BLaER1 treated with 17β-estradiol and CSF1 and Interleukin-3, amounts not matched to agents 10 nM and 100 nM (cell line): ENCODE results near the gene CD300C.
"Not testable (repeated sequence)": the region's sequence is repeated elsewhere in the genome, so short reads cannot be mapped to it uniquely, and the experiment has no call there.

Source experiments
- H3K27ac ChIP-seq, 11 experiments: shearing (Covaris generic); formaldehyde crosslinking; 2 replicates each; pipeline ENCODE4 v1.8.1; 2022
- H3K27me3 ChIP-seq, 11 experiments: shearing (Covaris generic); formaldehyde crosslinking; 2 replicates each; pipeline ENCODE4 v1.8.1; 2022
- H3K36me3 ChIP-seq, 11 experiments: shearing (Covaris generic); formaldehyde crosslinking; 2 replicates each; pipeline ENCODE4 v1.8.1; 2022
- H3K4me1 ChIP-seq, 10 experiments: shearing (Covaris generic); formaldehyde crosslinking; 2 replicates each; pipeline ENCODE4 v1.8.1; 2022
- H3K4me2 ChIP-seq, 11 experiments: shearing (Covaris generic); formaldehyde crosslinking; 2 replicates each; pipeline ENCODE4 v1.8.1; 2022
- H3K4me3 ChIP-seq, 10 experiments: shearing (Covaris generic); formaldehyde crosslinking; 2 replicates each; pipeline ENCODE4 v1.8.1; 2022
- H3K9ac ChIP-seq, 11 experiments: shearing (Covaris generic); formaldehyde crosslinking; 2 replicates each; pipeline ENCODE4 v1.8.1; 2022
- H3K9me3 ChIP-seq, 11 experiments: shearing (Covaris generic); formaldehyde crosslinking; replicated peaks in 1 of 11; 2 replicates each; pipeline ENCODE4 v1.8.1; 2022
- H4K20me1 ChIP-seq, 11 experiments: shearing (Covaris generic); formaldehyde crosslinking; 2 replicates each; pipeline ENCODE4 v1.8.1; 2022
- Cebpa-rat ChIP-seq, 11 experiments: shearing (Covaris generic); IDR thresholded peaks; 2 replicates each; pipeline ENCODE4 v1.8.1; 2022

Gene CD300C

GRCh38 chr17:74512036-74512435 lies 33.9 kb downstream of the CD300C start:
- peak overlapping the region in 7 of 11 experiments; percentile 19 to 90 (median 70); a peak in 12 of 22 replicates for H3K27ac ChIP-seq
- TF ChIP-seq Cebpa-rat (IDR thresholded peaks at IDR 0.05): no peak
- no peaks in the 10 kb centered on the region for H3K27me3 ChIP-seq
- peaks cover 0 to 49% (median 23%) of the 10 kb centered on the region in 10 experiments; a peak in 14 of 20 replicates for H3K4me1 ChIP-seq
- H3K9me3 ChIP-seq: peaks cover 7 to 20% (median 14%) of the 10 kb centered on the region in 11 experiments; a peak in 17 of 22 replicates
- H3K4me3 ChIP-seq: no peak overlapping the region
- H3K36me3 ChIP-seq: no peaks in the 10 kb centered on the region
- H4K20me1 ChIP-seq: no peaks in the 10 kb centered on the region
- peak overlapping the region in 8 of 11 experiments; percentile 8 to 87 (median 73); a peak in 15 of 22 replicates for H3K4me2 ChIP-seq
- peak overlapping the region in 4 of 11 experiments; percentile 2 to 68 (median 56); a peak in 6 of 22 replicates for H3K9ac ChIP-seq

- Histone ChIP-seq H3K4me2 (no peak overlapping the region), H3K9me3 (no peaks in the 10 kb centered on the region), H3K27me3 (no peaks in the 10 kb centered on the region; a peak in 1 of 22 replicates), H3K27ac (no peak overlapping the region), H3K9ac (no peak overlapping the region), H3K4me3 (no peak overlapping the region), H3K4me1 (peaks cover 0 to 24% (median 14%) of the 10 kb centered on the region in 10 experiments; a peak in 13 of 20 replicates), H3K36me3 (no peaks in the 10 kb centered on the region), H4K20me1 (no peaks in the 10 kb centered on the region)
- TF ChIP-seq Cebpa-rat (IDR thresholded peaks at IDR 0.05): no peak
These were observed 37.8 kb downstream of the CD300C start for GRCh38 chr17:74508156-74508555.

- H3K9ac ChIP-seq, H3K4me3 ChIP-seq, H4K20me1 ChIP-seq, H3K27me3 ChIP-seq, H3K9me3 ChIP-seq, H3K36me3 ChIP-seq, H3K4me1 ChIP-seq, H3K27ac ChIP-seq: not testable (repeated sequence)
- H3K4me2 ChIP-seq: 0 out of 22 replicates have a peak overlapping the region, but pooled peaks of 1 of the 11 experiments have one; percentile 11
These were observed 42.0 kb downstream of the CD300C start for GRCh38 chr17:74503949-74504348.

GRCh38 chr17:74502861-74503260 lies 43.1 kb downstream of the CD300C start:
- H3K4me3 ChIP-seq: no peak overlapping the region

GRCh38 chr17:74499992-74500391 lies 45.9 kb downstream of the CD300C start:
- Histone ChIP-seq H3K4me2 (no peak overlapping the region), H3K27me3 (no peaks in the 10 kb centered on the region), H3K9ac (no peak overlapping the region), H3K27ac (no peak overlapping the region), H3K36me3 (no peaks in the 10 kb centered on the region), H3K4me3 (no peak overlapping the region), H3K9me3 (no peaks in the 10 kb centered on the region), H4K20me1 (no peaks in the 10 kb centered on the region), H3K4me1 (peaks cover under 1 to 23% (median 13%) of the 10 kb centered on the region in 10 experiments; a peak in 14 of 20 replicates)
- no peak for TF ChIP-seq Cebpa-rat (IDR thresholded peaks at IDR 0.05)

More at GRCh38 chr17:74502861-74503260, 43.1 kb downstream of the CD300C start:
- Histone ChIP-seq H3K36me3 (no peaks in the 10 kb centered on the region), H3K9me3 (no peaks in the 10 kb centered on the region), H3K27ac (no peak overlapping the region), H3K9ac (no peak overlapping the region), H3K27me3 (no peaks in the 10 kb centered on the region; a peak in 1 of 22 replicates), H3K4me2 (no peak overlapping the region), H4K20me1 (no peaks in the 10 kb centered on the region), H3K4me1 (peaks cover 0 to under 1% (median 0%) of the 10 kb centered on the region in 10 experiments; a peak in 3 of 20 replicates)
- TF ChIP-seq Cebpa-rat (IDR thresholded peaks at IDR 0.05): no peak

GRCh38 chr17:74497471-74497870 lies 48.4 kb downstream of the CD300C start:
- H3K4me2 ChIP-seq: peak overlapping the region in 6 of 11 experiments; percentile 13 to 65 (median 52); a peak in 11 of 22 replicates
- peaks cover 5 to 36% (median 19%) of the 10 kb centered on the region in 10 experiments; a peak in 14 of 20 replicates for H3K4me1 ChIP-seq
- no peak overlapping the region for H3K9ac ChIP-seq
- no peak overlapping the region for H3K4me3 ChIP-seq
- no peaks in the 10 kb centered on the region for H3K36me3 ChIP-seq
- TF ChIP-seq Cebpa-rat (IDR thresholded peaks at IDR 0.05): no peak
- H3K27ac ChIP-seq: no peak overlapping the region
- H4K20me1 ChIP-seq: no peaks in the 10 kb centered on the region
- H3K9me3 ChIP-seq: no peaks in the 10 kb centered on the region
- H3K27me3 ChIP-seq: no peaks in the 10 kb centered on the region

GRCh38 chr17:74493331-74493833 lies 52.5 kb downstream of the CD300C start:
- H3K27me3 ChIP-seq: no peaks in the 10 kb centered on the region
- H3K36me3 ChIP-seq: peaks cover 0 to 2% (median 0%) of the 10 kb centered on the region in 11 experiments; a peak in 1 of 22 replicates
- TF ChIP-seq Cebpa-rat (IDR thresholded peaks at IDR 0.05): no peak
- no peak overlapping the region for H3K27ac ChIP-seq
- H4K20me1 ChIP-seq: no peaks in the 10 kb centered on the region
- peaks cover 5 to 52% (median 25%) of the 10 kb centered on the region in 10 experiments; a peak in 14 of 20 replicates for H3K4me1 ChIP-seq
- H3K4me3 ChIP-seq: no peak overlapping the region
- no peak overlapping the region for H3K9ac ChIP-seq
- peaks cover 5 to 8% (median 6%) of the 10 kb centered on the region in 11 experiments; a peak in 21 of 22 replicates for H3K9me3 ChIP-seq
- peak overlapping the region in 2 of 11 experiments; percentile 20 to 42; a peak in 1 of 22 replicates for H3K4me2 ChIP-seq

- no peak overlapping the region for H3K27ac ChIP-seq
- H3K9ac ChIP-seq: peak overlapping the region in 2 of 11 experiments; percentile 1 to 4; a peak in 2 of 22 replicates
- H4K20me1 ChIP-seq: no peaks in the 10 kb centered on the region
- peaks cover 0 to 41% (median 16%) of the 10 kb centered on the region in 10 experiments; a peak in 12 of 20 replicates for H3K4me1 ChIP-seq
- peaks cover 0 to 19% (median 0%) of the 10 kb centered on the region in 11 experiments; a peak in 4 of 22 replicates for H3K36me3 ChIP-seq
- peaks cover 12 to 21% (median 17%) of the 10 kb centered on the region in 11 experiments; a peak in 21 of 22 replicates for H3K9me3 ChIP-seq
- peak overlapping the region in 5 of 11 experiments; percentile 1 to 73 (median 52); a peak in 7 of 22 replicates for H3K4me2 ChIP-seq
- no peak overlapping the region for H3K4me3 ChIP-seq
- no peak for TF ChIP-seq Cebpa-rat (IDR thresholded peaks at IDR 0.05)
- H3K27me3 ChIP-seq: no peaks in the 10 kb centered on the region
These were observed 54.3 kb downstream of the CD300C start for GRCh38 chr17:74491626-74492025.
